Fibroblast of skin of scalp (primary cell): ENCODE data around the gene PLIN5. TPM values are rescaled to one million over a fixed set of nuclear protein-coding genes. Genes with fewer than 3 reads are reported as not detected.

Experiments
- DNase-seq: peaks from one replicate; pipeline ENCODE4 v3.0.0-alpha.2; 2013
- polyA plus RNA-seq, 2 experiments: library from polyadenylated mRNA; unstranded; fragments of 120-200 nt; gene quantifications; one replicate each; pipeline ENCODE4 v1.2.1, GENCODE V29; 2013; ENCODE audit not compliant: insufficient read length in 2 of 2

PLIN5 gene
- not detected for polyA plus RNA-seq (2013, experiment 1 of 2; ENCODE audit: insufficient read length)
- polyA plus RNA-seq (2013, experiment 2 of 2; ENCODE audit: insufficient read length) = 0.38 TPM

DNA sequence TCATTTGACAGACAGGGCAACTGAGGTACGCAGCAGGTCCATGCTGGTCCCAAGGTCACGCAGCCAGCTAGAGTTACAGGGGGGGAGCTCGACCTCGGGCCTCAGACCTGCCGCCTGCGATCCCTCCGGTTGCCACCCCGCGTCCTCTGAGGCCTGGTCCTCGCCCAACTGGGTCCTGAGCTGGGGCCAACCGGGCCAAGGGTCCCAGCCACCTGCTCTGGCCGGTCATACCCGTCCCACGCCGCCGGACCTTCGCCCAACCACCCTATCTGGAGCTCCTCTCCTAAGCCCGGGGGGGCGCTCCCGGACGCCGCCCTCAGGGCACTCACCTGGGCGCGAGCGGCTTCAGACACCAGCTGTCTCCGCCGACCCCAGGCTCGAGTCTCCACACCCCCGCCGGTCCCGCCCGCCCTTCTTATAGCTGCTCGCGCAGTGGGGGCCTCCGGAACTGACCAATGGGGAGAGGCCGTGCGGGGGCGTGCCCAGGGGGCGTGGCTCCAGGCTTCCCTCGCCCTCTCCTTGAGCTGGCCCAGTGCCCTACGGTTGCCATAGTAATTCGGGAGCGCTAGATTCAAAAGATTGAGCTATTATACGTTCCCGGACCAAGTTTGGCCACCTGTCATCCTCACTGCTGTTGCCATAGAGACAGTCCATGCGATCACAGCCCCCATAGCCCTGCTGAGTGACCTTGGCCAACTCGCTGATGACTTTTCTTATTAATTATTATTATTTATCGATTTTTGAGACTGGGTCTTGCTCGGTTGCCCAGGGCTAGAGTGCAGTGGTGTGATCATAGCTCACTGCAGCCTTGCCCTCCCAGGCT, at the start of gene PLIN5:
PLIN5 (minus strand) TSS at position 389 of the 823 bp plus-strand sequence. CDS start 1,150 bp downstream, outside the sequence.
- DNase-seq = peak; percentile 31

DNA sequence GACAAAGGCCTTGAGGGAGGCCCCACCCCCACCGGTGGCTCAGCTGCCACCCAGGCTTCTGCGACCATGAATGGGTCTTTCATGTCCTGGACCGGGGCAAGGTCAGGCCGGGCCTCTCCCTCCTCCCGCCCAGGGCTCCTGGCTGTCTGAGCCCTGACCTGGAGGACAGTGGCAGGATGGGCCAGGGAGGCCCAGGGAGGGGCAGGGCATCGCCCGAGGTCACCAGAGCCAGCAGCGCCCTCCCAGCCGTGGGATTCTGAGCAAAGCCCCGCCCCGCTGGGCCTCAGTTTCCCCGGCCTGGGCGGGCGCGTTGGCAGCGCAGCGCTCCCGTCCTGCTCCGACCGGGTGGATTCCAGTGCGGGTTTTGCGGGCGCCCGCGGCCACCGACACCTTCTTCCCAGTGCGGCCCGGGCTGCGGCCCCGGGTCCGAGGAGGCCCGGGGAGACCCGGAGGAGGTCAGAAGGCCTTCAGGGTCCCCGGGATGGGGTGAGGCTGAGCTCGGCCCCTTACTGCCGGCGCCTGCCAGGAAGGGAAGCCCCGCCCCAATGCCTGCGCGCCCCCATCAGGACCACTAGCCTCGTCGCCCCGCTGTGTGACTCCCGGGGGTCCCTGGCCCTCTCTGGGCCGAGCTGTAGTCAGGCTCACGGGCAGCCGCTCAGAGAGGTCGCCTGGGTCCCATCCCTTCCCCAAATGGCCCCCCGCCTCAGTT, 49.1 kb upstream of the PLIN5 start:
- no peak for DNase-seq

GRCh38 chr19:4582980-4583842, 48.2 kb upstream of the PLIN5 start:
- DNase-seq = no peak

GRCh38 chr19:4581666-4582553, 46.9 kb upstream of the PLIN5 start:
- DNase-seq = peak; percentile 54

DNA sequence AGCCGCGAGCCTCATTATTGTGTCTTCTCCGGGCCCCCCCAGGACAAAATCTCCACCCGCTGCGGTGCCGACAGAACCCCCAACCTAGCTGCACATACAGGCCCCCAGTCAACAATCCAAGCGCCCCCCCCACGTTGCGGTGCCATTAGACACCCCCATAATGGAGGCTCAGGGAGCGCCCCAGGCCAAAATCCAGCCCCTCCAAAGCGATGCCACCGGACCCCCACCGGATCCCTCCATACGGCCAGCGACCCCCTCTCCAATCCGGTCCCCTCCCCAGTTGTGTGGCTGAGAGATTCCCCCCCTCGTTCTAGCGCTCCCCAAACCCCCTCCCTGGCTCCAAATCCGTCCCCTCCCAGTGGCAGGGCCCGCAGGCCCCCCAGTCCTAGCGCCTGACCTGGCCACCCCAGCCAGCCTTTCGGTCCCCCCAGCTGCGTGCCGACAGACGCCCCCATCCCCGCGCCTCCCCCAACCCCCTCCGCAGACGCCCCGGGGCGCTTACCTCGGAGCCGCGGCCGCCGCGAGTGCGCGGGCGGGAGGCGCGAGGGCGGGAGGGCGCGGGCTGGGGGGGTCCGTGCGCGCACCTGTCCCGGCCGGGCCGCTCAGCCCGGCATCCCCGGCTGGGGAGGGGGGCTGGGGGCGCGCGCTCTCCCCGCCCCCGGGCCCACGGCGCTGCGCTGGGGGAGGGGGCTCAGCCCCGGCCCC, 46.1 kb upstream of the PLIN5 start:
- no peak for DNase-seq

DNA sequence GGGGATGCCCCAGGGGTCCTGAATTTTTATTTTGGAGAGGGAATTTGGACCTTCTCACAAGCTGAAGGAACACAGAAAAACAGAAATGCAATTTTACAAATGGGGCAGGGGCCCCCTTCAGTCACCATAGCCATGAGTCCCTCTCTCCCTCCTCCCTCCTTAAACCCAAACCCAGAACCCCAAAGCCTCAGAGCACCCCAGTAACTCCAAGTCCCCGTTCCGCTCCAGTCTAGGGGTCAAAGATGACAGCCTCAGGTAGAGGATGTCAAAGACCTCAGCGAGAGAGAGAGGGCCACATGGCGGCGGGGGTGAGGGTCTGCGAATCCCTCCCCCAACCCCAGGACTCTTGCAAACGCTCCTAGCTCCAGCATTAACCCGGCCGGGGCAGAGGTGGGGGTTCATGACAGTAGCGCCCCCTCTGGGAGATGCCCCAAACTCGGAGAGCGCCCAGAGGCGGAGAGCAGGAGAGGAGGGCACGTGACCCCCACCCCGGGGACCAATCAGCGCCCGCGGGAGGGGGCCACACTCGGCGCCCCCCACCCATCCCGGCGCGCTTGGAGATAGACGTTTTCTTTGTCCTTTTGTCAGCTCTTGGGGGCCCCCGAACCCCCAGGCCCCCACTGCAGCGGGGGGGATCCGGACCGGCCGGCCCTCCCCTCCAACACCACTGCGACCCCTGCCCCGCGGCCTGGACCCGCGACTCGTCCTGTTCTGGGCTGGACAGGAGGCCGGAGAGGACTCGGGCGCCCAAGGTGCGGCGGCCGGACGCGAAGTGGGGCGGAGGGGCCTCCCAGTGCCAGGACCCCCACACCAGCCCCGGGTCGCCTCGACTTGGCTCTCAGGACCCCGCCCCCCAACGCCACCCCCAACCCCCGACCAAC, 45.2 kb upstream of the PLIN5 start:
- DNase-seq = no peak

DNA sequence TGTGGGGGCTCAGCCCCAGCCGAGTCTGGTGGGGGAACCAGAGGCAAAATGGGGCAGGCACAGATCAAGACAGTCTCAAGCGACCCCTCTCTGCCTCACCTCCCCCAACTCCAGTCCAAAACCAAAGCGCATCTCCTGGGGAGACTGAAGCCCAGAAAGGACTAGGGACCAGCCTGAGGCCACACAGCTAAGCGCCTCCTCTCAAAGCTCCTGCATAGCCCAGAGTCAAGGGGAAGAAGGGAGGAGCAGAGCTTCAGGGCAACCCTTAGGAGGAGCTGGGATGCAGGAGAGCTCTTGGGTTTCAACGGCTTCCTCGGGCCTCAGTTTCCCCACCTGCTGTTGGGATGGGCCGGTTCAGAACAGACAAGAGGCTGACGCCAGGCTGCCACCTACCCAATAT, 44.4 kb upstream of the PLIN5 start:
- no peak for DNase-seq

- DNase-seq = no peak
These were observed 43.7 kb upstream of the PLIN5 start for GRCh38 chr19:4578552-4579248.

GRCh38 chr19:4577020-4577782, 42.2 kb upstream of the PLIN5 start:
- no peak for DNase-seq

DNA sequence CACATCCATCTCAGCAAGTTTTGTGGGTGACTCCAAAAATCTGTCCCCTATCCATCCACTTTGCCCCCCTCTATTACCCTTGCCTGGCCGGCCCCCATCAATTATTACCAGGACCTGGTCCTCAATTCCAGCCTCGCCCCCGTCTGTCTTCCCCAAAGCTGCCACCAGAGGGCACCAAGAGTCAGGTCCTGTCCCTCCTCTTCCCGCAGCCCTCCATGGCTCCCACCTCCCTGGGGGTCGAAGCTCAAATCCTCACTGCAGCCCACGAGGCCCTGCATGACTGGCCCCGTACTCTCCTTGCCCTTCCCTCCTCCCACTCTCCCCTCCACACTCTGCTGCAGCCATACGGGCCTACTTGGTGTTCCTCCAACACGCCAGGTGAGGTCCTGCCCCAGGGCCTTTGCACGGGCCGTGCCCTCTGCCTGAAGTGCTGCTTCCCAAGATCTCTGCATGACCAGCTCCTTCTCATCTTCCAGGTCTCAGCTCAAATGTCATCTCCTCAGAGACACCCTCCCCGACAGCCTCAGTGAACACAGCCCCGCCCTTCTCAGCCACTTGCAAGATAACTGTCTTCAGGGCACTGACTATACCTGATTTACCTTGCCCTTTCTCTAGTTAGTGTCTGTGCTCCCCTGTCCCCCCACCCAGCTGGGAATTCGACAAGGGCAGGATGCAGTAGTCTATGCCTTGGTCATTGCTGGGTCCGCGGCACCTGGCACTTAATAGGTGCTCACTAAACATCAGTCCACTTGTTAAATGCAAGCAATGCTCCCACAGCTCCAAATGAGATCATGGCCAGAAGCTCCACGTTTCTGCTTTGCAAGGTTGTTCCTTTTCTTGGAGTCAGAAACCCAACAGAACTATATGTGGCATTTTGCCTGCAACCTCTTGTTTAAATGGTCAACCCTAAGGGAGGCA, 41.3 kb upstream of the PLIN5 start:
- peak; percentile 70 for DNase-seq

- peak; percentile 98 for DNase-seq
These were observed 40.4 kb upstream of the PLIN5 start for GRCh38 chr19:4575267-4576015.

GRCh38 chr19:4573682-4574081, 38.7 kb upstream of the PLIN5 start:
- DNase-seq = no peak

DNA sequence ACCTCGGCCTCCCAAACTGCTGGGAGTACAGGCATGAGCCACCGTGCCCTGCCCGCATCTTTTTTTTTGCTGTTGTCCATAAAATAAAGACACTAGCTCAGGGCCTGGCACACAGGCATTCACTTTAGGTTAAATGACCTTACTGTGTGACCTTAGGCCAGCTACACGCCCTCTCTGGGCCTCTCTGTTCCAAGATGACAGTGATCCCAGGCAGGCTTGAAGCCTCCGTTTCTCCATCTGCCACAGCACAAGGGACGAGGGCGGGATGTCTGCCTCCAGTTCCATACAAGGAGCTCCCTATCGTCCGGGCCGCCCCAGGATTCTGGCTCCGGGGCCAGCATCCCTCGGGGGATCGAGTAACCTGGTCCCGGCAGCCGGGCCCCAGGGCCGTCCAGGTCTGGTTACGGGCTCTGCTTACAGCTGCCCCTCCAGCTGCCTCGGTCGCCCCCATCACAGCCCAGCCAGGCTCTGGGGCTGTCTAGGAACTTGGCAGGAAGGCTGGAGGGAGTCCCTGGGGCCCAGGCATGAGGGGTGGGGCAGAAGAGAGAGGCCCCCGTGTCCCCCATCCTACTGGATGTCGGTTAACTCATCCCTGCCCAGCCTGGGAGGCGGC, 36.4 kb upstream of the PLIN5 start:
- DNase-seq = peak; percentile 48

- no peak for DNase-seq
These were observed 35.9 kb upstream of the PLIN5 start for GRCh38 chr19:4570916-4571304.

DNA sequence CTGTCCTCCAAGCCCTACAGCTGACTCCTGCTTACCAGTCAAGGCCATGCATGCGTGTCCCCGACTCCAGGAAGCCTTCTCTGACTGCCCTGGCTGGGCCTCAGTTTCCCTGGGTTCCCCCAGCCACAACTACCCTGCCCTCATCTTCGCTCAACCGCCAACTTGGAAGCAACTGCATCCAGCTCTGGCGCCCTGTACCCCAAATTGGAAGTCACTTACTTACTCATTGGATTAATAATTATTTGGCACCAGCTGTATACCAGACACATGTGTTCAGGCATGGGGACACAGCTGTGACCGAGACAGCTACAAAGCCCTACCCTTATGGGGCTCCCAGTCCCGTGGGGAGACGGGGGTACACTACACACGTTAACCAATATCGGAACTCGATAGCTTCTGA, 35.4 kb upstream of the PLIN5 start:
- DNase-seq = no peak

DNA sequence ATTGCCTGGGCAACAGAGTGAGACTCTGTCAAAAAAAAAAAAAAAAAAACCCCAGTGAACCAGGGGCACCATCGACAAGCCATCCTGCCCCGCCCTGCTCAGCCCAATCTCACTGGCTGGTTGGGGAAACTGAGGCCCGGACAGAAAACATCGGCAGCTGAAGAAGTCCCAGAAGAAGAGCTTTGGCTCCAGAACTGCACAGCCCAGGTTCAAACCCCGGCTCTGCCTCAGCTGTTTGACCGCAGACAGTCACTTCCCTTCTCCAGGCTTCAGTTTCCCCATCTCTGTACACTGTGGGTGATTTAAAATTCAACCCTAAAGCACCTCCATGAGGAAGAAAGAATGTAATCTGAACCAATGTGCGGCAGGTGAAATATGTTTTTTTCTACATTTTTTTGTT, 33.9 kb upstream of the PLIN5 start:
- DNase-seq = no peak
